ENCODE data around the gene MS4A7. TPM values are rescaled to one million over a fixed set of nuclear protein-coding genes. Genes with fewer than 3 reads are reported as not detected.

Gene MS4A7
- total RNA-seq, 6 experiments from 2014 or later, result not detected

GRCh38 chr11:60394666-60395380, 16.5 kb downstream of the MS4A7 start:
- H3K9me3 Mint-ChIP-seq, result peaks cover 32% of the 10 kb centered on the region
- no peaks in the 10 kb centered on the region for H3K36me3 Mint-ChIP-seq (ENCODE audit: low read depth)
- H3K27me3 Mint-ChIP-seq (ENCODE audit: insufficient read depth), result no peaks in the 10 kb centered on the region
- H3K27ac Mint-ChIP-seq, result no peak overlapping the region
- H3K4me1 Mint-ChIP-seq (ENCODE audit: low read depth), result no peaks in the 10 kb centered on the region
- DNase-seq, result no peak
- no peak overlapping the region for H3K4me3 Mint-ChIP-seq
- no peak for TF ChIP-seq CTCF (IDR thresholded peaks at IDR 0.05)

GRCh38 chr11:60396382-60396781, 18.1 kb downstream of the MS4A7 start, which contains the start of gene MS4A14:
MS4A14 (plus strand) TSS chr11:60396459; CDS start chr11:60396579, 120 bp downstream.
- Mint-ChIP-seq H3K27ac (no peak within 1 kb of the TSS), H3K9me3 (peaks cover 41% of the 10 kb centered on the region), H3K4me1 (ENCODE audit: low read depth) (no peaks in the 10 kb centered on the region), H3K36me3 (ENCODE audit: low read depth) (no peaks in the 10 kb centered on the region), H3K4me3 (no peak within 1 kb of the TSS), H3K27me3 (ENCODE audit: insufficient read depth) (no peaks in the 10 kb centered on the region)
- TF ChIP-seq CTCF (IDR thresholded peaks at IDR 0.05), result no peak
- no peak for DNase-seq

GRCh38 chr11:60396799-60397198, 18.5 kb downstream of the MS4A7 start:
- TF ChIP-seq CTCF (IDR thresholded peaks at IDR 0.05), result no peak
- Mint-ChIP-seq H3K4me3 (no peak overlapping the region), H3K36me3 (ENCODE audit: low read depth) (no peaks in the 10 kb centered on the region), H3K9me3 (peaks cover 45% of the 10 kb centered on the region), H3K27me3 (ENCODE audit: insufficient read depth) (no peaks in the 10 kb centered on the region), H3K4me1 (ENCODE audit: low read depth) (no peaks in the 10 kb centered on the region), H3K27ac (no peak overlapping the region)
- DNase-seq, result no peak

GRCh38 chr11:60420015-60420414, 41.7 kb downstream of the MS4A7 start:
- Mint-ChIP-seq H3K27ac (no peak overlapping the region), H3K27me3 (ENCODE audit: insufficient read depth) (no peaks in the 10 kb centered on the region), H3K4me1 (ENCODE audit: low read depth) (no peaks in the 10 kb centered on the region), H3K9me3 (peaks cover 46% of the 10 kb centered on the region), H3K36me3 (ENCODE audit: low read depth) (no peaks in the 10 kb centered on the region), H3K4me3 (no peak overlapping the region)
- no peak for TF ChIP-seq CTCF (IDR thresholded peaks at IDR 0.05)
- no peak for DNase-seq

- no peak for DNase-seq
- Mint-ChIP-seq H3K9me3 (peaks cover 28% of the 10 kb centered on the region), H3K4me3 (no peak overlapping the region), H3K27ac (no peak overlapping the region), H3K4me1 (ENCODE audit: low read depth) (no peaks in the 10 kb centered on the region), H3K27me3 (ENCODE audit: insufficient read depth) (no peaks in the 10 kb centered on the region), H3K36me3 (ENCODE audit: low read depth) (no peaks in the 10 kb centered on the region)
- TF ChIP-seq CTCF (IDR thresholded peaks at IDR 0.05), result no peak
Measured at GRCh38 chr11:60422609-60423008, 44.3 kb downstream of the MS4A7 start.
